Neural progenitor cell (in vitro differentiated cells): ENCODE results near the gene RPTOR. TPM values are rescaled to one million over a fixed set of nuclear protein-coding genes. Genes with fewer than 3 reads are reported as not detected.

Experiments
- DNase-seq: peaks from one replicate; pipeline ENCODE4 v3.0.0-alpha.2; 2016; ENCODE audit warnings: low spot score
- H2AFZ ChIP-seq: fragments of 200-600 bp; sonication (generic); replicated peaks from 2 replicates; pipeline ENCODE4 v1.6.1; 2016; ENCODE audit warnings: antibody characterized with exemption
- H3F3A ChIP-seq: fragments of 200-600 bp; sonication (generic); 2 replicates; pipeline ENCODE4 v1.6.1; 2016; ENCODE audit warnings: antibody characterized with exemption, low read depth
- H3K27ac ChIP-seq: fragments of 200-600 bp; sonication (generic); 2 replicates; pipeline ENCODE4 v1.5.1; 2016; ENCODE audit warnings: mild to moderate bottlenecking
- H3K27me3 ChIP-seq: fragments of 200-600 bp; sonication (generic); 2 replicates; pipeline ENCODE4 v1.6.1; 2016; ENCODE audit warnings: mild to moderate bottlenecking, moderate library complexity
- H3K36me3 ChIP-seq: fragments of 200-600 bp; sonication (generic); 2 replicates; pipeline ENCODE4 v1.5.1; 2016
- H3K4me1 ChIP-seq: fragments of 200-600 bp; sonication (generic); 2 replicates; pipeline ENCODE4 v1.6.1; 2016; ENCODE audit warnings: mixed run types
- H3K4me2 ChIP-seq: fragments of 200-600 bp; sonication (generic); 2 replicates; pipeline ENCODE4 v1.6.1; 2016
- H3K4me3 ChIP-seq: fragments of 200-600 bp; sonication (generic); 2 replicates; pipeline ENCODE4 v1.5.1; 2016
- H3K79me2 ChIP-seq: fragments of 200-600 bp; sonication (generic); 2 replicates; pipeline ENCODE4 v1.6.1; 2016; ENCODE audit warnings: low read depth
- H3K9ac ChIP-seq: fragments of 200-600 bp; sonication (generic); 2 replicates; pipeline ENCODE4 v1.6.1; 2016
- H3K9me3 ChIP-seq: fragments of 200-600 bp; sonication (generic); 2 replicates; pipeline ENCODE4 v1.5.1; 2016; ENCODE audit warnings: low read depth
- H4K20me1 ChIP-seq: fragments of 200-600 bp; sonication (generic); 2 replicates; pipeline ENCODE4 v1.6.1; 2016; ENCODE audit warnings: low read depth
- H3K27ac Mint-ChIP-seq: 3 replicates; pipeline ENCODE4 v1.8.0; 2021; ENCODE audit warnings: mixed read lengths
- H3K27me3 Mint-ChIP-seq: 2 replicates; pipeline ENCODE4 v1.8.0; 2022; ENCODE audit warnings: low read depth, mild to moderate bottlenecking, inconsistent platforms, moderate library complexity, mixed read lengths; ENCODE audit not compliant: insufficient read depth
- H3K36me3 Mint-ChIP-seq: 3 replicates; pipeline ENCODE4 v1.8.0; 2021; ENCODE audit warnings: mixed read lengths
- H3K4me1 Mint-ChIP-seq: 3 replicates; pipeline ENCODE4 v1.8.0; 2021; ENCODE audit warnings: mixed read lengths
- H3K4me3 Mint-ChIP-seq: 3 replicates; pipeline ENCODE4 v1.8.0; 2021; ENCODE audit warnings: mild to moderate bottlenecking, moderate library complexity, mixed read lengths
- H3K9me3 Mint-ChIP-seq: 3 replicates; pipeline ENCODE4 v1.8.0; 2020; ENCODE audit warnings: mixed read lengths
- CTCF ChIP-seq: fragments of 200-600 bp; sonication (generic); IDR thresholded peaks from 2 replicates; pipeline ENCODE4 v1.5.1; 2017; ENCODE audit warnings: antibody characterized with exemption, mild to moderate bottlenecking
- EZH2 ChIP-seq: fragments of 200-600 bp; sonication (generic); IDR thresholded peaks from 2 replicates; pipeline ENCODE4 v1.6.1; 2017; ENCODE audit warnings: antibody characterized with exemption, mild to moderate bottlenecking, moderate library complexity
- EZH2phosphoT487 ChIP-seq: fragments of 200-600 bp; sonication (generic); IDR thresholded peaks from 2 replicates; pipeline ENCODE4 v1.6.1; 2017; ENCODE audit warnings: antibody characterized with exemption
- total RNA-seq: library from RNA; depleted of rRNA; stranded (reverse); fragments of >200 nt; gene quantifications from 2 replicates; pipeline ENCODE4 v1.2.3, GENCODE V29; 2015; ENCODE audit warnings: low replicate concordance

The RPTOR gene
- total RNA-seq, 1 donor from 2014 or later, result 7.4 TPM

DNA sequence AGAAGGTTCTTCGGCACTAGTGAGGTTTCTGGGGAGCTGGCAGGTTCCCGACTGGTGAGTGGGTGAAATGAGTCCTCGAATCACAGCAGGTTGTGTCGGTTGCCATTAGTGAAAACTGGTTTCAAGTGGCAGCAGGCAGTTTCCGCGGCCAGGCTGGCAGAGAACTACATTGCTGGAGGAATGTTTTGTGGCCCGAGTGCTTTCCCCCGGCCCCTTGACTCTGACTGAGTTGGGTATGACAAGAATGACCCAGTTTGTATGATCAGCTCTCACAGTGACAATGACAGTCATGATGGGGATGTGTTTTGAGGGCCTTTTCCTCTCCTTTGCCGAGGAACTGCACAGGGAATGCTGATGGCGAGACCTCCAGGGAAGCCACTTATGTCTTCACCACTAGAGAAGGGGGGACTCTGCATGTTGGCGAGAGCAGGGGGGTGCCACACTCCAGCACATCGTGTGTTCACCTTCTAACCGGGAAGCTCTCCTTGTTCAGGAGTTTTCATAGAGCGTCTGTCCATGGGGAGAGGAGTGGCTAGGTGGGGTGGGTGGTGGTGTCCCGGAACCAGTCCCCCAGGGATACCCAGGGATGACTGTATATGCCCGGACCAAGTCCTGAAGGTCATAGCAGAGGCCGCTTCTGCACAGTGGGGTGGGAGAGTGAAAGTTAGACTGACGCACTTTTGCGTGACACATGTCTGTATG is 241.0 kb downstream of the RPTOR start:
- Histone ChIP-seq H4K20me1 (peaks cover 21% of the 10 kb centered on the region), H2AFZ (no peak overlapping the region), H3K4me2 (no peak overlapping the region), H3K4me1 (peaks cover 41% of the 10 kb centered on the region), H3K36me3 (no peaks in the 10 kb centered on the region), H3F3A (no peaks in the 10 kb centered on the region), H3K9me3 (no peaks in the 10 kb centered on the region), H3K27ac (no peak overlapping the region), H3K79me2 (no peaks in the 10 kb centered on the region), H3K4me3 (no peak overlapping the region), H3K27me3 (no peaks in the 10 kb centered on the region), H3K9ac (no peak overlapping the region)
- Mint-ChIP-seq H3K36me3 (peaks cover 7% of the 10 kb centered on the region), H3K27me3 (no peaks in the 10 kb centered on the region), H3K4me1 (peaks cover 43% of the 10 kb centered on the region), H3K4me3 (no peak overlapping the region), H3K9me3 (no peaks in the 10 kb centered on the region), H3K27ac (no peak overlapping the region)
- TF ChIP-seq EZH2, result no peak
- TF ChIP-seq EZH2phosphoT487, result no peak
- no peak for TF ChIP-seq CTCF
- DNase-seq, result no peak

GRCh38 chr17:80786470-80786869 is 241.8 kb downstream of the RPTOR start:
- no peaks in the 10 kb centered on the region for H3K79me2 ChIP-seq
- no peaks in the 10 kb centered on the region for H3K27me3 ChIP-seq
- DNase-seq, result peak; percentile 81
- no peak overlapping the region for H3K9ac ChIP-seq
- no peaks in the 10 kb centered on the region for H3F3A ChIP-seq
- no peak overlapping the region for H3K27ac ChIP-seq
- Mint-ChIP-seq H3K4me1 (peaks cover 44% of the 10 kb centered on the region), H3K27me3 (no peaks in the 10 kb centered on the region), H3K27ac (no peak overlapping the region), H3K9me3 (no peaks in the 10 kb centered on the region), H3K4me3 (no peak overlapping the region), H3K36me3 (peaks cover 7% of the 10 kb centered on the region)
- no peak overlapping the region for H3K4me3 ChIP-seq
- H3K36me3 ChIP-seq, result no peaks in the 10 kb centered on the region
- no peaks in the 10 kb centered on the region for H3K9me3 ChIP-seq
- TF ChIP-seq EZH2phosphoT487 (no peak), CTCF (no peak)
- peaks cover 21% of the 10 kb centered on the region for H4K20me1 ChIP-seq
- H3K4me2 ChIP-seq, result peak overlapping the region; percentile 43
- peaks cover 43% of the 10 kb centered on the region for H3K4me1 ChIP-seq
- H2AFZ ChIP-seq, result no peak overlapping the region

DNA sequence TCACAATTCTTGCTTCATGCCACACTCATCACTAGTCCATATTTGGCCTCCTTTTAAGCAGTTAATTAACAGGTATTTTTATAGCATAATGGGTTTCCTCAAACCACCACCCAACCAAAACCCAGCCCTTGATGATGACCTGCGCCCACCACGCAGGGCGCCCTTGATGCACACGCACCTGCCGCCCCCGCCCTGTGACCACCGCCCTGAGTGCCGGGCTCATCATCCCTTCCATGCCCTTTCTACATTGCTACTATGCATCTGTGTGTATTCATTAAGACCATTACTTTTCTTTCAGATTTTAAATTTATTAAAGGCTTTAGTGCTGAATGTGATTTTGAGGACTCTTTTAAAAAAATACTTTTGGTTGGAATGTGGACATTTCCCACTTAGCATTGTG is 242.2 kb downstream of the RPTOR start:
- peaks cover 40% of the 10 kb centered on the region for H3K4me1 ChIP-seq
- DNase-seq, result no peak
- H2AFZ ChIP-seq, result no peak overlapping the region
- no peaks in the 10 kb centered on the region for H3F3A ChIP-seq
- peaks cover 21% of the 10 kb centered on the region for H4K20me1 ChIP-seq
- no peaks in the 10 kb centered on the region for H3K9me3 Mint-ChIP-seq
- H3K9me3 ChIP-seq, result no peaks in the 10 kb centered on the region
- H3K27ac Mint-ChIP-seq, result no peak overlapping the region
- no peaks in the 10 kb centered on the region for H3K36me3 ChIP-seq
- no peak overlapping the region for H3K4me3 ChIP-seq
- H3K9ac ChIP-seq, result no peak overlapping the region
- TF ChIP-seq EZH2phosphoT487 (no peak), CTCF (no peak), EZH2 (no peak)
- peaks cover 7% of the 10 kb centered on the region for H3K36me3 Mint-ChIP-seq
- no peaks in the 10 kb centered on the region for H3K79me2 ChIP-seq
- H3K27me3 ChIP-seq, result no peaks in the 10 kb centered on the region
- H3K4me1 Mint-ChIP-seq, result peaks cover 48% of the 10 kb centered on the region
- peak overlapping the region; percentile 43 for H3K4me2 ChIP-seq
- H3K27me3 Mint-ChIP-seq, result no peaks in the 10 kb centered on the region
- H3K27ac ChIP-seq, result no peak overlapping the region
- H3K4me3 Mint-ChIP-seq, result no peak overlapping the region
